IPS DF 6.9 (cell line): ENCODE measurements around the gene DNAJB13.

Source experiments
- DNase-seq: peaks from one replicate; pipeline ENCODE4 v3.0.0-alpha.2; 2013; ENCODE audit warnings: low read depth, low spot score
- H3K27ac ChIP-seq: one replicate; pipeline ENCODE4 v1.5.1; 2013; ENCODE audit warnings: low read length, control low read depth
- H3K27me3 ChIP-seq: 2 replicates; pipeline ENCODE4 v1.6.1; 2013; ENCODE audit warnings: mild to moderate bottlenecking, low read length; ENCODE audit not compliant: control insufficient read depth, insufficient read depth
- H3K36me3 ChIP-seq: 2 replicates; pipeline ENCODE4 v1.6.1; 2013; ENCODE audit warnings: low read length; ENCODE audit not compliant: control insufficient read depth, insufficient read depth
- H3K4me1 ChIP-seq: 2 replicates; pipeline ENCODE4 v1.6.1; 2013; ENCODE audit warnings: low read length; ENCODE audit not compliant: control insufficient read depth, insufficient read depth
- H3K4me3 ChIP-seq: 2 replicates; pipeline ENCODE4 v1.5.1; 2013; ENCODE audit warnings: mild to moderate bottlenecking, low read length
- H3K9me3 ChIP-seq: 2 replicates; pipeline ENCODE4 v1.6.1; 2013; ENCODE audit warnings: low read length, inconsistent platforms; ENCODE audit not compliant: control insufficient read depth, insufficient read depth
- WGBS: extraction: QIAGEN DNeasy Blood & Tissue Kit; methylation state at CpG from one replicate; pipeline ENCODE4 v1.1.7; 2013; ENCODE audit warnings: mixed read lengths, missing lambda C conversion rate; ENCODE audit not compliant: insufficient read length, insufficient coverage; 5-methylcytosine and 5-hydroxymethylcytosine counted together

The DNAJB13 gene

GRCh38 chr11:73950869-73951710, at the start of gene DNAJB13:
Gene DNAJB13 (plus strand): TSS chr11:73951026. CDS start chr11:73951070, 44 bp downstream.
- DNase-seq = peak; percentile 50

GRCh38 chr11:73902303-73902702, 48.5 kb upstream of the DNAJB13 start:
- no peak for DNase-seq
- H3K27ac ChIP-seq = no peak overlapping the region
- no CpG with 5 or more reads among the region's 1 CpG for WGBS
- no peaks in the 10 kb centered on the region for H3K9me3 ChIP-seq
- no peak overlapping the region for H3K4me3 ChIP-seq
- H3K27me3 ChIP-seq = no peaks in the 10 kb centered on the region
- H3K4me1 ChIP-seq = no peaks in the 10 kb centered on the region
- H3K36me3 ChIP-seq = no peaks in the 10 kb centered on the region

More at GRCh38 chr11:73950869-73951710, at the start of gene DNAJB13:
- Histone ChIP-seq H3K36me3 (no peaks in the 10 kb centered on the region), H3K9me3 (no peaks in the 10 kb centered on the region), H3K4me1 (no peaks in the 10 kb centered on the region), H3K4me3 (no peak within 1 kb of the TSS), H3K27ac (no peak within 1 kb of the TSS), H3K27me3 (no peaks in the 10 kb centered on the region)
- WGBS = no CpG with 5 or more reads among the region's 12 CpGs

GRCh38 chr11:73907191-73907590, 43.6 kb upstream of the DNAJB13 start:
- DNase-seq = no peak
- H3K27me3 ChIP-seq = no peaks in the 10 kb centered on the region
- H3K4me1 ChIP-seq = no peaks in the 10 kb centered on the region
- no peaks in the 10 kb centered on the region for H3K9me3 ChIP-seq
- no peaks in the 10 kb centered on the region for H3K36me3 ChIP-seq
- no peak overlapping the region for H3K27ac ChIP-seq
- no CpG with 5 or more reads among the region's 4 CpGs for WGBS
- no peak overlapping the region for H3K4me3 ChIP-seq

GRCh38 chr11:73912026-73912425, 38.8 kb upstream of the DNAJB13 start:
- H3K27ac ChIP-seq = no peak overlapping the region
- DNase-seq = no peak
- H3K36me3 ChIP-seq = no peaks in the 10 kb centered on the region
- H3K9me3 ChIP-seq = no peaks in the 10 kb centered on the region
- H3K27me3 ChIP-seq = no peaks in the 10 kb centered on the region
- no peaks in the 10 kb centered on the region for H3K4me1 ChIP-seq
- H3K4me3 ChIP-seq = no peak overlapping the region
- WGBS = no CpG with 5 or more reads among the region's 2 CpGs

- Histone ChIP-seq H3K27ac (no peak overlapping the region), H3K9me3 (no peaks in the 10 kb centered on the region), H3K36me3 (no peaks in the 10 kb centered on the region), H3K4me1 (no peaks in the 10 kb centered on the region), H3K4me3 (no peak overlapping the region), H3K27me3 (no peaks in the 10 kb centered on the region)
- no peak for DNase-seq
Measured at GRCh38 chr11:73913472-73913871, 37.4 kb upstream of the DNAJB13 start.

GRCh38 chr11:73914284-73914683, 36.5 kb upstream of the DNAJB13 start:
- Histone ChIP-seq H3K36me3 (no peaks in the 10 kb centered on the region), H3K27me3 (no peaks in the 10 kb centered on the region), H3K4me1 (no peaks in the 10 kb centered on the region), H3K27ac (no peak overlapping the region), H3K4me3 (no peak overlapping the region), H3K9me3 (no peaks in the 10 kb centered on the region)
- WGBS = no CpG with 5 or more reads among the region's 4 CpGs
- DNase-seq = no peak

- WGBS = no CpG with 5 or more reads among the region's 1 CpG
- Histone ChIP-seq H3K9me3 (no peaks in the 10 kb centered on the region), H3K36me3 (no peaks in the 10 kb centered on the region), H3K27ac (no peak overlapping the region), H3K4me1 (no peaks in the 10 kb centered on the region), H3K4me3 (no peak overlapping the region), H3K27me3 (no peaks in the 10 kb centered on the region)
- DNase-seq = no peak
Measured at GRCh38 chr11:73916435-73916834, 34.4 kb upstream of the DNAJB13 start.

GRCh38 chr11:73921180-73921579, 29.6 kb upstream of the DNAJB13 start:
- no CpG with 5 or more reads among the region's 4 CpGs for WGBS
- H3K9me3 ChIP-seq = no peaks in the 10 kb centered on the region
- DNase-seq = no peak
- no peaks in the 10 kb centered on the region for H3K27me3 ChIP-seq
- no peaks in the 10 kb centered on the region for H3K36me3 ChIP-seq
- no peaks in the 10 kb centered on the region for H3K4me1 ChIP-seq
- no peak overlapping the region for H3K4me3 ChIP-seq
- H3K27ac ChIP-seq = no peak overlapping the region

GRCh38 chr11:73929388-73929787, 21.4 kb upstream of the DNAJB13 start:
- H3K4me1 ChIP-seq = no peaks in the 10 kb centered on the region
- no peaks in the 10 kb centered on the region for H3K27me3 ChIP-seq
- no peak for DNase-seq
- no peak overlapping the region for H3K27ac ChIP-seq
- no peak overlapping the region for H3K4me3 ChIP-seq
- no peaks in the 10 kb centered on the region for H3K9me3 ChIP-seq
- peaks cover 10% of the 10 kb centered on the region; the same call in 1 of the 2 replicates for H3K36me3 ChIP-seq
- no CpG with 5 or more reads among the region's 2 CpGs for WGBS

GRCh38 chr11:73931039-73931645, 19.7 kb upstream of the DNAJB13 start:
- Histone ChIP-seq H3K4me1 (no peaks in the 10 kb centered on the region), H3K36me3 (peaks cover 10% of the 10 kb centered on the region; the same call in 1 of the 2 replicates), H3K27ac (no peak overlapping the region), H3K4me3 (no peak overlapping the region), H3K9me3 (no peaks in the 10 kb centered on the region), H3K27me3 (no peaks in the 10 kb centered on the region)
- peak; percentile 48 for DNase-seq
- WGBS = no CpG with 5 or more reads among the region's 7 CpGs
